ENCODE measurements around the gene ALDH9A1. TPM values are rescaled to one million over a fixed set of nuclear protein-coding genes. Genes with fewer than 3 reads are reported as not detected.
"Not testable (repeated sequence)": the region's sequence is repeated elsewhere in the genome, so short reads cannot be mapped to it uniquely, and the experiment has no call there.

Gene ALDH9A1
- total and polyA plus RNA-seq, 10 of the 15 experiments (the other 5 are each of a cell fraction or from before 2014, with no cell fraction given), result 25.7 to 106 (median 36.3) TPM

- H3K9me3 ChIP-seq (replicated peaks; ENCODE audit: control insufficient read depth, insufficient read depth, low read length); H3K9ac ChIP-seq (ENCODE audit: control insufficient read depth, insufficient read depth, low read length); intact Hi-C loops (cut with micrococcal nuclease; ENCODE audit: unreplicated experiment); H2AFZ ChIP-seq (ENCODE audit: control insufficient read depth, low read depth, low read length); H3K27ac ChIP-seq (ENCODE audit: control insufficient read depth, insufficient read depth); H3K27me3 ChIP-seq (replicated peaks in 1 of 2; ENCODE audit: control insufficient read depth in 2 of 2, insufficient read depth in 2 of 2, low read length in 1 of 2); H3K4me1 ChIP-seq (ENCODE audit: control insufficient read depth, insufficient read depth, low read length); H3K4me3 ChIP-seq; DNase-seq (ENCODE audit: low read depth, low spot score); BruUV-seq (replicated peaks); FAIRE-seq; in situ Hi-C loops (cut with MboI); ATAC-seq; H4K20me1 ChIP-seq (ENCODE audit: control insufficient read depth, insufficient read depth); H3K4me2 ChIP-seq (ENCODE audit: control insufficient read depth, insufficient read depth); H3K79me2 ChIP-seq (ENCODE audit: control insufficient read depth, insufficient read depth, low read length): not testable (repeated sequence)
- POLR2A ChIA-PET, result interaction anchor here (1.0 kb wide), 1 partner anchor 24 kb away, joined by 6 read pairs; no protein-coding TSS in a partner anchor
- 100% methylated on average over 1 of the region's 1 CpG for WGBS (ENCODE audit: insufficient coverage, insufficient replicate concordance, low lambda C conversion rate, missing lambda C conversion rate)
- H3K36me3 ChIP-seq (ENCODE audit: control insufficient read depth in 2 of 2, insufficient read depth in 2 of 2, low read length in 1 of 2), result peaks cover 2 to 27% of the 10 kb centered on the region in 2 experiments; a peak in 3 of 4 replicates
- RAD21 ChIA-PET (ENCODE audit: unreplicated experiment), result interaction anchor here (0.7 kb wide), 1 partner anchor 12 kb away, joined by 3 read pairs; no protein-coding TSS in a partner anchor
- CTCF ChIA-PET, result interaction anchor here (0.7 to 2.6 kb wide), 5 partner anchors 10 to 171 kb away, joined by 3 to 7 read pairs (median 6); no protein-coding TSS in a partner anchor
- SMC1A ChIA-PET (ENCODE audit: uncharacterized antibody, unreplicated experiment), result interaction anchor here (1.0 to 3.4 kb wide), 3 partner anchors 10 to 15 kb away, joined by 3 to 13 read pairs (median 10); no protein-coding TSS in a partner anchor
These were observed 46.6 kb upstream of the ALDH9A1 start for GRCh38 chr1:165744913-165745312.

- no peaks in the 10 kb centered on the region for H3K9me3 ChIP-seq (replicated peaks; ENCODE audit: control insufficient read depth, insufficient read depth, low read length)
- WGBS (ENCODE audit: insufficient coverage, insufficient replicate concordance, low lambda C conversion rate, missing lambda C conversion rate), result 97% methylated on average over 8 of the region's 8 CpGs
- no peak overlapping the region for H3K4me2 ChIP-seq (ENCODE audit: control insufficient read depth, insufficient read depth)
- ChIA-PET POLR2A (interaction anchor here (0.8 kb wide), 1 partner anchor 11 kb away, joined by 3 read pairs; no protein-coding TSS in a partner anchor), CTCF (interaction anchor here (0.7 to 2.6 kb wide), 5 partner anchors 12 to 200 kb away, joined by 3 to 7 read pairs (median 3); no protein-coding TSS in a partner anchor), SMC1A (ENCODE audit: uncharacterized antibody, unreplicated experiment) (interaction anchor here (1.1 to 3.4 kb wide), 3 partner anchors 8 to 130 kb away, joined by 3 to 13 read pairs (median 3); no protein-coding TSS in a partner anchor), RAD21 (ENCODE audit: unreplicated experiment) (no interaction called here)
- H4K20me1 ChIP-seq (ENCODE audit: control insufficient read depth, insufficient read depth), result no peaks in the 10 kb centered on the region
- H2AFZ ChIP-seq (ENCODE audit: control insufficient read depth, low read depth, low read length), result no peak overlapping the region
- no peak overlapping the region for H3K27ac ChIP-seq (ENCODE audit: control insufficient read depth, insufficient read depth)
- H3K4me3 ChIP-seq, result no peak overlapping the region
- peaks cover 2 to 18% of the 10 kb centered on the region in 2 experiments for H3K36me3 ChIP-seq (ENCODE audit: control insufficient read depth in 2 of 2, insufficient read depth in 2 of 2, low read length in 1 of 2)
- DNase-seq (ENCODE audit: low read depth, low spot score) (no peak), ATAC-seq (no peak), FAIRE-seq (no peak)
- intact Hi-C loops (cut with micrococcal nuclease; ENCODE audit: unreplicated experiment), result no loop called here
- H3K27me3 ChIP-seq (replicated peaks in 1 of 2; ENCODE audit: control insufficient read depth in 2 of 2, insufficient read depth in 2 of 2, low read length in 1 of 2), result no peaks in the 10 kb centered on the region
- peaks cover 12% of the 10 kb centered on the region for H3K4me1 ChIP-seq (ENCODE audit: control insufficient read depth, insufficient read depth, low read length)
- in situ Hi-C loops (cut with MboI), result no loop called here
- 0 out of 2 replicates have a peak, but pooled peaks cover 1% of the 10 kb centered on the region for H3K79me2 ChIP-seq (ENCODE audit: control insufficient read depth, insufficient read depth, low read length)
- BruUV-seq (replicated peaks), result no TSS peak
- no peak overlapping the region for H3K9ac ChIP-seq (ENCODE audit: control insufficient read depth, insufficient read depth, low read length)
- TF ChIP-seq PKNOX1 (IDR thresholded peaks at IDR 0.05) (no peak), NFYA (IDR thresholded peaks at IDR 0.05; ENCODE audit: borderline replicate concordance, low read depth, low read length) (no peak), RB1 (IDR thresholded peaks at IDR 0.05; ENCODE audit: borderline replicate concordance) (no peak), HCFC1 (IDR thresholded peaks at IDR 0.05; ENCODE audit: low read length) (no peak), IKZF1 (conservative IDR thresholded peaks at IDR 0.05) (no peak), TBL1XR1 (IDR thresholded peaks at IDR 0.05; ENCODE audit: low read depth, low read length) (no peak), SREBF1 (IDR thresholded peaks at IDR 0.05; ENCODE audit: low read length) (no peak), SUZ12 (IDR thresholded peaks at IDR 0.05; ENCODE audit: unreplicated experiment) (no peak), IRF5 (IDR thresholded peaks at IDR 0.05; ENCODE audit: borderline replicate concordance) (no peak), MAX (IDR thresholded peaks at IDR 0.05; ENCODE audit: low read depth, low read length) (no peak), NR2F1 (conservative IDR thresholded peaks at IDR 0.05) (no peak), SMARCA5 (IDR thresholded peaks at IDR 0.05) (no peak), TARDBP (IDR thresholded peaks at IDR 0.05; ENCODE audit: borderline replicate concordance) (no peak), BCL3 (IDR thresholded peaks at IDR 0.05; ENCODE audit: borderline replicate concordance, insufficient read depth, low read depth, low read length, poor library complexity, severe bottlenecking) (no peak)
These were observed 43.8 kb upstream of the ALDH9A1 start for GRCh38 chr1:165742194-165742593.

All from GM12878 (cell line).